ENCODE data around the gene SUMF1.
"Not testable (repeated sequence)": the region's sequence is repeated elsewhere in the genome, so short reads cannot be mapped to it uniquely, and the experiment has no call there.

SUMF1 gene

DNA sequence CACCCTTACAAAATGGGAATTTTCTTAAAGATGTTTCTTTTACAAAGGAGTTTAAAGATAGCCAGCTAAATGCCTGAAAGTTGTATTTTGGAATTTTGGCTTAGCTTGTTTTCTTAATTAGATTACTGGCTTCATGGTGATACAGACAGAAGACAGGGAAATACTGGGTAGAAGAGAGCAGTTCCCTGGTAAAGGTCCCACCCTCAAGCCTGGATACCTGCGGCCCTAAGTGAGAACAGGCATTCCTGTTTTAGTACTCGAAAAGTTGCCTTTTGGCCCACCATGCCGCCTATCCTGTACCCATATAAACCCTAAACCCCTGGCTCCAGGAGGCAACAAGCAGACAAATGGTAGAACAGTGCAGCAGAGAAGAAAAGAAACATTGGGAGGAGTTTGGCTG, 134.5 kb downstream of the SUMF1 start:
- no peak for DNase-seq

DNA sequence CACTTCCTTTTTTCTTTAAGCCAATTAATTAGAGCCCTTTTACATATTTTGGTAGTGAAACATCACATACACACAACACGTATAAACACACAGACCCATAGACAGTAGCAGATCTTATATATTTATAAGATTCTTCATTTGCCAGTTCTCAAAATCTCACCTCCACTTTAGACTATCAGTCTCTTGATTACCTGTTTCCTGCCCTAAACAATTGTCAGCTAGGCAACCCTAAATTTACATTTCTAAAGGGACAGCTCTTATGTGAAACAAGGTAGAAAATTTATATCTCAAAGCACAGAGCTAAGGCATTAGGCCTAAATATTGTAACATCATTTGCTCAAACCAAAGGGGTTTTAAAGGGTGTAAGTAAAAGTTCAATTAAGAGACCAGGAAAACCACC, 135.0 kb downstream of the SUMF1 start:
- DNase-seq: no peak

DNA sequence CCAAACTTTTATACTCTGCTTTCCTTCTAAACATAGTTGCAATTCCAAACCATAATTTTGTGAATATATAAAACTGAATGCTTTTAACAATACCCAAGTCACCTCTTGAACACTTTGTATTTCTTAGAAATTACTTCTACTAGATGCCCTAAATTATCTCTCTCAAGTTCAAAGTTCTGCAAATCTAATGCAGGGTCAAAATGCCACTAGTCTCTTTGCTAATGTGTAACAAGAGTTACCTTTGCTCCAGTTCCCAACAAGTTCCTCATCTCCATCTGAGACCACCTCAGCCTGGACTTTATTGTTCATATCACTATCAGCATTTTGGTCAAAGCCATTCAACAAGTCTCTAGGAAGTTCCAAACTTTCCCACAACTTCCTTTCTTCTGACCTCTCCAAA, 137.3 kb downstream of the SUMF1 start:
- DNase-seq: not testable (repeated sequence)

DNA sequence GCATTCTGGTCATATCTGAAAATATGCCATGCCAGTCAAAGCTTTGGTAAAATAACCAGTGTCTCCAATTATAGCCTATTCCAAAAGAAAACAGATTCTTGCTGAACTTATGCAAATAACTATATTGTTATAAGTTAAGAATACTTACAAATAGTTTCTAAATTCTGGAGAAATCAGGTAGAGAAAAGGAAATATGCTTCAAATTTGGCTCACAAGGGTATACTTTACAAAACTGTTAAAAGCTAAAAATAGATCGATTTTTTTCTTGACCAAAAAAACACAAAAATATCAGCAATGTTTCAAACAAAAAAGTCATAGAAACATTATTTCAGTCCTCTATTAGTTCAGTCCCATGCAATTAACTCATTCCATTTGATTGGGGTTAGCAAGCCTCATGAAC, 140.2 kb downstream of the SUMF1 start:
- no peak for DNase-seq

DNA sequence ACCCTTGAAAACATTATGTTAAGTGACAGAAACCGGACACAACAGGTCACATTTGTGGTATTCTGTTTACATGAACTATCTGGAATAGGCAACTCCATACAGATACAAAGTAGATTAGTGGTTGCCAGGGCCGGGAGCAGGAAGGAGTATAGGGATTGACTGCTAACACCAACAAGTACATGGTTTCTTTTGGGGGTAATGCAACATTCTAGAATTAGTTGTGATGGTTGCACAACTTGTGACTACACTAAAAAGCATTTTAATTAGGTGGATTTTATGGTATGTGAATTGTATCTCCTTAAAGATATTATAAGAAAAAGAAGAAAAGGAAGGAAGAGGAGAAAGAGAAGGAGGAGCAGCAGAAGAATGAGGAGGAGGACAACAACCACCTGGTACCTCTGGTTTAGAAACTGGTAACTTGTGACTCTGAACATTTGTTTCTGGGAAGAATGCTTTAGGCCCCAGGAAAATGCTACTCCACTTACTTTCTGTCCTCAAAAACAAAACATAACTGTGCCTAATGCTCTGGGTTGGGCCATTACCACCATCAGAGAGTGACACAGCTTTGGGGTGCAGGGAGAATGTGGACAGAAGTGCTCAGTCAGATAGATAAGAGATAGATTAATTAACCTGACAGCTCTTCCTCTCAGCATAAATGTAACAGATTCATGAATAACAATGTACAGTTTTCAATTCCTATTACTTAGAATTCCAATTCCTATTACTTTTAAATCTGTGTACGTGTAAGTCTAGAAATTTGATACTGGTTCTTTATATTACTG, 143.6 kb downstream of the SUMF1 start:
- DNase-seq: no peak

DNA sequence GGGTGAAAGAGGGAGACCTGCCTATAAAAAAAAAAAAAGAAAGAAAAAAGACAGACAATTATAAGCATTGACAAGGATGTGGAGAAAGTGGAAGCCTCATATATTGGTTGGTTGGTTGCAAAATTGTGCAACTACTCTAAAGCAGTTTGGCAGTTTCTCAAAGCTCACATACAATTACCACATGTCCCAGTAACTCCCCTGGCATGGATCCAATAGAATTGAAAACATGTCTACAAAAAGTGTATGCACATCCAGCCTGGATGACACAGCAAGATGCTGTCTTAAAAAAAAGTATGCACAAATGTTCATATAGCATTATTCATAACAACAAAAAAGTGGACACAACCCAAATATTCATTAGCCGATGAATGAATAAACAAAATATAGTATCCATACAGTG, 144.4 kb downstream of the SUMF1 start:
- no peak for DNase-seq

DNA sequence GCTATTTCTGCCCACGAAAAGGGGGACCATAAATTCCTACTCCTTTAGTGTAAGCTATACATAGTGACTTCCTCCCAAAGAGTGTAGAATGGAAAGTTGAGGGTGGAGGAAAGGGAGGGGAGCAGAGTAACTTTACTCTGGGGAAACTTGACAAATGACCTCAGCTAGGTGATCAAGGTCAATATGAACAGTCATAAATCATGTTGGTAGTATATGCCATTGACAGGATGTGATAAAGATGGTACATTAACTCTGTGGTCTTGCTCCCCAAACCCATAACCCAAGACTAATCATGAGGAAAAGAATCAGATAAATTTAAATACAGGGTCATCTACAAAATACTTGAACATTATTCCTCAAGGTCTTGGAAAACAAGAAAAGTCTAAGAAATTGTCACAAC, 145.3 kb downstream of the SUMF1 start:
- DNase-seq: no peak

DNA sequence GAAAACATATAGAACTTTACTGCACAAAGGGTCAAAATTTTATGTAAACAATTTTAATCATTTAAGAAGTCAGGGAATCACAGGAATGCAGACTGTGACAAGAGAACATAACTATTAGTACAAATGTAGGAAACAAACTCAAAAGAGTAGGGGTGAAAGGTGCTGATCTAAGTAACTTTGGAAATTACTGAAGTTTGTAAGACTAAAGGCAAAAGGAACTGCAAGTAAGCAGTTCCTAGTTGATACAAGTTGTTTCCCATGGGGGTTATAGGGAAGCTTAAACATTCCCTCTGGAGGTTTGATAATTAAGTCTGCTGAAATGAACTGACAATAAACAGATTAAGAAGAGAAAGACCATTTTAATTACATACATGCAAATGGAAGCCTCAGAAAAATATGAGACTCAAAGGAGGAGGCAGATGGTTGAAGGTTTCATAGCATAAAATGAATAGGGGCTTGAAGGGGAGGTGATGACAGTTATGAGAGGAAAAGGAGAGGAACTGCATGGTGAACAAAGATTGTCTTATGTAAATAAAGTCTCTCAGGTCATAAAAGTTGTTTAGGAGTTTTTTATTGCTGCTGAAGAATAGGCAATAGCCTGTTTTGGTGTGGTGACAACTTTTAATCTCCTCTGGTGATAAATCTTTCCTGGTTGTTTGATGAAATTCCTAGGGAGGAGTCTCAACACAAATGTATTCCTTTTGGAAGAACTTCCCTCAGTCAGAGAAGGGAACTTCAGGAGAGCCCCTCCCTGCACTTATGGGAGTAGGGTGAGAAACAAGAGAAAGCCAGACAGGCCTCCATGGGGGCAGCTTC, 146.8 kb downstream of the SUMF1 start:
- no peak for DNase-seq

DNA sequence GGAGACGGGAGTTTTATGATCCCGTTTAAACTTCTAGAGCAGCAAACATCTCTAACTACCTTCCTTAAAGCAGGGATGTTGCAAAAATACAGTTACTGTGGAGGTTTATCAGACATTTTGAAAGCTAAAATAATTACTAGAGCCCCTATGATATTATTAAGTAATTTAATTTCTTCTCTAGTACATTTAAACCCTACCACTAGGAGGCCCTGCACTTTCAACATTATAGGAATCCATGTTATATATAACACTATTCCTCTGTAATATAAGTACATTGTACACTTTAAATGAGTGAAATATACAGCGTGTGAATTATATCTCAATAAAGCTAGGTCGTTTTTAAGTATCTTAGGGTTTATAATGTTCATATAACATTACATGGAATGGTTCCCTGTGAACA, 152.4 kb downstream of the SUMF1 start:
- no peak for DNase-seq

DNA sequence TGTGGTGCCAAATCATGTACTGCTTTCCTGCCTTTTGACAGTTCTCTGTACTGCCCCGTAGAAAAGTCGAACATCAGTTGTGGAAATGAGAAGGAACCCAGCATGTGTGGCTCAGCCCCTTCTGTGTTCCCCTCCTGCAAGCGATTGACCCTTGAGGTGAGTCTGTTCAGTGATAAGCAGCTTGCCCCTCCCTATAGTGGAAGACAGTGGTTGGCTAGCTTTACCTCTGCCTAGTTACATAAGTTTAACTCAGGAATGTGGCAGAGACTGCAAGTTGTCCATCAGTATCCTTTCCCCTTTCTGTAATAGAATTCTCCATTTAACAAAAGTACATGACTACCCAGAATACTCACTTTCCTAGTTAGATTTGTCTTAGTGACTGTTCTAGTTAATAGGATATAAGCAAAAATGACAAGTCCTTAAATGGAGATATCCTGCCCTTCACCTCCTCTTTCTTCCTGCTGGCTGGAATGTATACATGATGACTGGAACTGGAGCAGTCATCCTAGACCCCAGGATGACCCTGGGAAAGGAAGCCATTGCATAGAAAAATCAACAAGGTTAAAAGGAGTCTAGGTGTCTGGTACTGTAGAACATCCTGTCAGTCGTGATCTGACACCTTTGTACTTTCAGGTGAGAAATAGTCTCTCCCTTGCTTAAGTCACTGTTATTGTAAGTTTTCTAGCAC, 153.3 kb downstream of the SUMF1 start:
- no peak for DNase-seq

DNA sequence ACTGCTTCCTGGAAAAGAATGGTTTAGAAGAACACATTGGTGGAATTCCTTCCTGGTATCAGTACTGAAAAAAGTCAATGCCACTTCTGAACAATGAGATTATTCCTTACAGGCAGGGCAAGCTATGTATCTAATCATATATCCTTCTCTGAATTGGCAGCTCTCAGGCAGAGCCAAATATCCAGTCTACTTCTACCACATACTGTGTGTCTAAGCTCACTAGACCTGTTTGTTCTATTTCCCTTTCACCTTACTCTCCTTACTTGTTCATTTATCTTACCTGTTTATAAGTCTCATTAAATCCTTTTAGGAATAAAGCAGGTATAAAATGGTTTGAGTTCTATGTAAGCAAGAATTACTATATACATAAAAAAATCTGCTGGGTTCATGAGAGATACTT, 155.6 kb downstream of the SUMF1 start:
- no peak for DNase-seq
